Adrenal gland (tissue), 12 donors: ENCODE results near the gene SAMM50. TPM values are rescaled to one million over a fixed set of nuclear protein-coding genes. Genes with fewer than 3 reads are reported as not detected.

Experiments used
- DNase-seq, 7 donors: peaks; one replicate each; pipeline ENCODE4 v3.0.0-alpha.2; 2019 to 2020
- H3K27ac ChIP-seq, 5 donors: fragments of 200-600 bp; sonication (generic) in 4 of 5; 1 replicate in 3 of 5; 2 replicates in 2 of 5; pipeline versions ENCODE4 v1.5.1 to v1.8.0; 2016 to 2020; ENCODE audit warnings: mild to moderate bottlenecking in 1 of 5
- H3K27me3 ChIP-seq: fragments of 200-600 bp; 2 replicates; pipeline ENCODE4 v1.8.0; 2021
- H3K36me3 ChIP-seq, 2 donors: fragments of 200-600 bp; replicated peaks in 1 of 2; 1 replicate in 1 of 2; 2 replicates in 1 of 2; pipeline versions ENCODE4 v1.5.1 to v1.8.0; 2018 to 2022
- H3K4me1 ChIP-seq, 2 donors: fragments of 200-600 bp; replicated peaks in 1 of 2; 1 replicate in 1 of 2; 2 replicates in 1 of 2; pipeline versions ENCODE4 v1.5.1 to v1.8.0; 2018 to 2021
- H3K4me3 ChIP-seq, 4 donors: fragments of 200-600 bp; sonication (generic) in 3 of 4; one replicate each; pipeline ENCODE4 v1.5.1; 2016 to 2018
- H3K9me3 ChIP-seq, 3 donors: fragments of 200-600 bp; sonication (generic) in 1 of 3; replicated peaks in 1 of 3; 1 replicate in 2 of 3; 2 replicates in 1 of 3; pipeline versions ENCODE4 v1.5.1 to v1.8.0; 2016 to 2021
- POLR2A ChIP-seq, 2 donors: fragments of 450-650 bp; IDR thresholded peaks; one replicate each; pipeline ENCODE4 v1.6.1; 2017; ENCODE audit warnings: antibody characterized with exemption in 2 of 2, mild to moderate bottlenecking in 2 of 2, moderate library complexity in 1 of 2
- WGBS, 4 donors: extraction: QIAGEN DNeasy Blood & Tissue Kit in 2 of 4; methylation state at CpG; one replicate each; pipeline versions ENCODE4 v1.1.5 to v1.1.7; 2013 to 2017; 5-methylcytosine and 5-hydroxymethylcytosine counted together
- intact Hi-C, 2 donors: fragments of 100-400 bp; cut with DNase I; formaldehyde crosslinking; loops; one replicate each; pipeline versions ENCODE4 v1.14.1 to v1.15.0; 2022 to 2023
- polyA plus RNA-seq, 3 donors: library from polyadenylated mRNA; stranded (reverse); fragments of 200-250 nt in 2 of 3; fragments of 350-450 nt in 1 of 3; fragmentation: Illumina TruSeq in 1 of 3; extraction: RNeasy Lipid Tissue Mini Kit (QIAGEN cat#74804) in 1 of 3; gene quantifications; one replicate each; pipeline ENCODE4 v1.2.3, GENCODE V29; 2013 to 2014
- total RNA-seq, 9 donors: library from RNA; depleted of rRNA in 4 of 9; stranded (reverse); fragments of >200 nt in 4 of 9; fragments of 120-200 nt in 1 of 9; fragmentation: NEBNext Ultra II Directional in 1 of 9; extraction: Animal tissue kit (Norgen Biotek cat#: 25700) in 1 of 9; gene quantifications; one replicate each; pipeline versions ENCODE4 v1.1.0 to v1.2.4, GENCODE V29; 2013 to 2023
- TF ChIP-seq, protein P1 (sequence below), 6 experiments: fragments of 450-650 bp in 4 of 6; fragments of 200-600 bp in 2 of 6; sonication (generic) in 1 of 6; IDR thresholded peaks; 1 replicate in 5 of 6; 2 replicates in 1 of 6; pipeline versions ENCODE4 v1.5.1 to v1.8.0; 2016 to 2021; ENCODE audit warnings: antibody characterized with exemption in 6 of 6, mild to moderate bottlenecking in 2 of 6, moderate library complexity in 1 of 6
- donor health status: healthy with polysubstance abuse.
- donor health status: Bipolar disorder and iron deficiency.
- donor health status: DM: yes; HTN: yes; CAD: no.
- donor health status: DM: no; HTN: no; CAD: no.
- donor health status: DM: no; HTN: no; CAD: no.
- donor health status: DM: yes; HTN: yes; CAD: no.

Gene SAMM50
- total and polyA plus RNA-seq, 12 donors: 15.8 to 91.5 (median 57.2) TPM

DNA sequence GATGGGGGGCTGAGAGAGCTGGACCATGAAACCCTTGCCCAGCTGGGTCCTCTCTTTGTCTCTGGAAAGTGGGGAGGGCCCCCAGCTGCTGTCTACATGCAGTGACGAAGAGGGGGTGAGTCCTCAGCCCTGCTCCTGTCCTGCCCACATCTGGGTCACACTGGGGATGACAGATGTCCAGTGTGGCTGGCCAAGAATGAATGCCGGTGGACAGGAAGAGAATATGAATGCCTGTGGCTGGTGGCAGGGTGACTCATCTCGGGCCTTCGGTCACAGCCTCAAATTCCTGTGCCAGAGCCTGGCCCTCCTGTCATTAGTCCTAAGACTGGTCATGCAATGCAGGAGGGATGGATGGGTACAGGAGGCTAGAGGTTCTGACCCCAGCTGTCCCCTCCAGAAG is 33.9 kb upstream of the SAMM50 start:
- Histone ChIP-seq H3K27ac (peak overlapping the region in 1 of 5 donors; percentile 10), H3K4me3 (no peak overlapping the region), H3K27me3 (no peaks in the 10 kb centered on the region), H3K4me1 (peaks cover 6 to 7% of the 10 kb centered on the region in 2 donors), H3K9me3 (no peaks in the 10 kb centered on the region), H3K36me3 (no peaks in the 10 kb centered on the region)
- intact Hi-C loops: no loop called here
- WGBS, 4 donors: 17 to 29% (median 21%) methylated on average over 3 to 4 of the region's 4 CpGs; no CpG with 5 or more reads in 1 of the 4 donors
- TF ChIP-seq, protein P1, sequence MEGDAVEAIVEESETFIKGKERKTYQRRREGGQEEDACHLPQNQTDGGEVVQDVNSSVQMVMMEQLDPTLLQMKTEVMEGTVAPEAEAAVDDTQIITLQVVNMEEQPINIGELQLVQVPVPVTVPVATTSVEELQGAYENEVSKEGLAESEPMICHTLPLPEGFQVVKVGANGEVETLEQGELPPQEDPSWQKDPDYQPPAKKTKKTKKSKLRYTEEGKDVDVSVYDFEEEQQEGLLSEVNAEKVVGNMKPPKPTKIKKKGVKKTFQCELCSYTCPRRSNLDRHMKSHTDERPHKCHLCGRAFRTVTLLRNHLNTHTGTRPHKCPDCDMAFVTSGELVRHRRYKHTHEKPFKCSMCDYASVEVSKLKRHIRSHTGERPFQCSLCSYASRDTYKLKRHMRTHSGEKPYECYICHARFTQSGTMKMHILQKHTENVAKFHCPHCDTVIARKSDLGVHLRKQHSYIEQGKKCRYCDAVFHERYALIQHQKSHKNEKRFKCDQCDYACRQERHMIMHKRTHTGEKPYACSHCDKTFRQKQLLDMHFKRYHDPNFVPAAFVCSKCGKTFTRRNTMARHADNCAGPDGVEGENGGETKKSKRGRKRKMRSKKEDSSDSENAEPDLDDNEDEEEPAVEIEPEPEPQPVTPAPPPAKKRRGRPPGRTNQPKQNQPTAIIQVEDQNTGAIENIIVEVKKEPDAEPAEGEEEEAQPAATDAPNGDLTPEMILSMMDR (IDR thresholded peaks at IDR 0.05): no peak
- DNase-seq: peak; percentile 67 to 93 (median 87)

DNA sequence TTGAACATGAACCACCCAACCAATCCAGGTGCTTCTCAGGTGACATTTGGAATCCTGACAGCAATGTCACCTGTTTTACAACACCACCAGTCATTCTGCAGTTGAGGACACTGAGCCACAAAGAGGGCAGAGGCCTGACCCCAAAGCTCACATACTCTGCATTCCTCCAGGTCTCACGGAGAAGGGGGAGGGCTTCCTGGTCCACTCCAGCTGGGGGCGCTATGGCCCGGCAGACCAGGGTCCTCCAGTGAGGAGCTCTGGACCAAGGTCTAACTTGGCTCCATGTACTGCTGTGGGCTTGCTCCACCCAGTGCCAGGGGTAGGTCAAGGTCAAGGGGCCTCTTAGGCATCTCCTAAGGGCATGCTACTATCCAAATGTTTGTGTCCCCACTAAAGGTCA is 33.1 kb upstream of the SAMM50 start:
- WGBS, 4 donors: 60 to 100% (median 81%) methylated on average over 1 to 3 of the region's 3 CpGs
- DNase-seq: no peak
- TF ChIP-seq, protein P1 (IDR thresholded peaks at IDR 0.05): no peak
- TF ChIP-seq POLR2A (IDR thresholded peaks at IDR 0.05): no peak

DNA sequence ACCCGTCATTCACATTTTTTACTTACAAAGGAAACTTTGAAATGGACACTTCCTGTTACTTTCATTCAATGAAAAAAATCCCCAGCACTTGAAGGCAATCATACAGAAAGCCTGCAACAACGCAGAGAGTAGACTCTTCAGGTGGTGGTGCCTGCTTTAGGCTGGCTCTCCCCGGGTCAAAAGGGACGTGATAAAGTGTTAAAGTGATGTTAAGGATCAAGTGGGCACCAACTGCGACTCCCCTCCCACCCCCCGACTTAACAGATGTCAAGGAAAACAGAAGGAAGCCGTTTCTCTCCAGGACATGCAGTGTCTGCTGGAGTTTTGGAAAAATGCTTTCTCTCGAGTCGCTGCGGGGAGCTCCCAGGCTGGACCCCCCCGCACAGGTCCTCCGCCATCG is 32.1 kb upstream of the SAMM50 start:
- Histone ChIP-seq H3K9me3 (no peaks in the 10 kb centered on the region), H3K4me3 (peak overlapping the region in 2 of 4 donors; percentile 50 to 60), H3K4me1 (peaks cover 6 to 7% of the 10 kb centered on the region in 2 donors), H3K27ac (peak overlapping the region in 1 of 5 donors; percentile 74), H3K27me3 (no peaks in the 10 kb centered on the region), H3K36me3 (no peaks in the 10 kb centered on the region)
- TF ChIP-seq, protein P1 (IDR thresholded peaks at IDR 0.05): no peak
- no peak for TF ChIP-seq POLR2A (IDR thresholded peaks at IDR 0.05)
- 2 to 5% (median 3%) methylated on average over 9 to 13 of the region's 13 CpGs for WGBS, 4 donors
- intact Hi-C loops: no loop called here
- DNase-seq: no peak

More for the DNA sequence above, 33.1 kb upstream of the SAMM50 start:
- intact Hi-C loops: no loop called here
- H3K27ac ChIP-seq: peak overlapping the region in 1 of 5 donors; percentile 10
- peaks cover 6 to 7% of the 10 kb centered on the region in 2 donors for H3K4me1 ChIP-seq
- no peaks in the 10 kb centered on the region for H3K27me3 ChIP-seq
- H3K4me3 ChIP-seq: no peak overlapping the region
- H3K36me3 ChIP-seq: no peaks in the 10 kb centered on the region
- H3K9me3 ChIP-seq: no peaks in the 10 kb centered on the region

DNA sequence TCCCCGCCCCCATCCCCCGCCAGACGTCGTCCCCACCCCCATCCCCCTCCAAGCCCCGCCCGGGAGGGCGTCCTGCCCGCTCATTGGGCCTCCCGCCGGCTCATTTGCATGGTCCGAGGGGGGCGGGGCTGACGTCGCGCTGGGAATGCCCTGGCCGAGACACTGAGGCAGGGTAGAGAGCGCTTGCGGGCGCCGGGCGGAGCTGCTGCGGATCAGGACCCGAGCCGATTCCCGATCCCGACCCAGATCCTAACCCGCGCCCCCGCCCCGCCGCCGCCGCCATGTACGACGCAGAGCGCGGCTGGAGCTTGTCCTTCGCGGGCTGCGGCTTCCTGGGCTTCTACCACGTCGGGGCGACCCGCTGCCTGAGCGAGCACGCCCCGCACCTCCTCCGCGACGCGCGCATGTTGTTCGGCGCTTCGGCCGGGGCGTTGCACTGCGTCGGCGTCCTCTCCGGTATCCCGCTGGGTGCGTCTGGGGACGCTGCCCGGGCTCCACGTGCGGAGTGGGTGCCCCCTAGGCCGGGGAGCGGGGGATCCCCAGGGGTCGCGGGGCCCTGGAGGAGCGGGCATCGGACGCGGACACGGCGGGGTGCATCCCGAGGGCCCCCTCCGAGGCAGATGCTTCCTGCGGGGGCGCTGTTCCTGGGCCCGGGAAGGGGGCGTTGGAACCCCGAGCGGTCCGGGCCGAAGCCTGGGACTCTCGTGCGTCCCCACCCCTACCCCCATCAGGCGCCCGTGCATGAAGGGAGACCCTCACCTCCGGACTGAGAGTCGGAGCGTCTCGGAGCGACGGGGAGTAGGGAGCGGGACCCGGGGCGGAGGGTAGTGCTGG is 31.4 kb upstream of the SAMM50 start, which contains the start of gene PNPLA3:
PNPLA3 (plus strand) TSS at position 175 of the 834 bp plus-strand sequence; CDS start at position 282, 107 bp downstream.
- TF ChIP-seq POLR2A (IDR thresholded peaks at IDR 0.05): peak; percentile 59 to 77
- TF ChIP-seq, protein P1 (IDR thresholded peaks at IDR 0.05): no peak
- WGBS, 4 donors: 0 to 9% (median 2%) methylated on average over 13 to 100 of the region's 100 CpGs
- peaks cover 6 to 7% of the 10 kb centered on the region in 2 donors for H3K4me1 ChIP-seq
- no peaks in the 10 kb centered on the region for H3K36me3 ChIP-seq
- intact Hi-C loops: no loop called here
- H3K27ac ChIP-seq: peak within 1 kb of the TSS in 2 of 5 donors; percentile 12 to 74
- peak; percentile 88 to 95 (median 93) for DNase-seq
- H3K27me3 ChIP-seq: no peaks in the 10 kb centered on the region
- peak within 1 kb of the TSS in 2 of 4 donors; percentile 50 to 60 for H3K4me3 ChIP-seq
- H3K9me3 ChIP-seq: no peaks in the 10 kb centered on the region
